Superior temporal gyrus (tissue), 1 donor: ENCODE results near the gene ZNF165.
"Not testable (repeated sequence)": the region's sequence is repeated elsewhere in the genome, so short reads cannot be mapped to it uniquely, and the experiment has no call there.

Experiments used
- DNase-seq: peaks from one replicate; pipeline ENCODE4 v3.0.0-alpha.2; 2016; ENCODE audit errors: extremely low spot score

Gene ZNF165

DNA sequence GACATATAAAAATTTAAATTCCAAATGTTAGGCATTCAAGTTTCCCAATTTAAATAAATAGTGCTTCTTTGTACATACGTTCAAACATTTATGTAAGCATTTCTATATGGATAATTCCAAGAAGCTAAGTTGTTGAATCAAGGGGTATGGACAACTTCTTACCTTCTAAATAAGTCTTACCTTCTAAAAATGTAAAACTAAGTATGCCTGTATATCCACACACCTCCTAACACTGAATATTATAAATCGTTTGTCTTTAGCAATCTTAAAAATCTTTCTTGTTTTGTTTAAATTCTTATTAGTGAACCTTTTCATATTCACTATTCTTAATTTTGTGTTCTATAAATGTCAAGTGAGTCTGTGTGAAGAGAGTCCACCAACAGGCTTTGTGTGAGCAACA, 41.5 kb downstream of the ZNF165 start:
- DNase-seq: no peak

DNA sequence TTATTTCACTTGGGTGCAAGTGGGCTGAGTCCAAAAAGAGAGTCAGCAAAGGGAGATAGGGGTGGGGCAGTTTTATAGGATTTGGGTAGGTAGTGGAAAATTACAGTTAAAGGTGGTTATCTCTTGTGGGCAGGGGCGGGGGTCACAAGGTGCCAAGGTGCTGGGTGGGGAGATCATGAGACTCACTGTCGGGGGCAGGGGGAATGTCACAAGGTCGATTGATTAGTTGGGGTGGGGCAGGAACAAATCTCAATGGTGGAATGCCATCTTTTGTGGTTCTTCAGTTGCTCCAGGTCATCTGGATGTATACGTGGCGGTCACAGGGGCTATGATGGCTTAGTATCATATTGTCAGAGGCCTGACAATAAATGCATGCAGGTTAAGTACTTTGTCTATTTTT, 41.9 kb downstream of the ZNF165 start:
- not testable (repeated sequence) for DNase-seq

DNA sequence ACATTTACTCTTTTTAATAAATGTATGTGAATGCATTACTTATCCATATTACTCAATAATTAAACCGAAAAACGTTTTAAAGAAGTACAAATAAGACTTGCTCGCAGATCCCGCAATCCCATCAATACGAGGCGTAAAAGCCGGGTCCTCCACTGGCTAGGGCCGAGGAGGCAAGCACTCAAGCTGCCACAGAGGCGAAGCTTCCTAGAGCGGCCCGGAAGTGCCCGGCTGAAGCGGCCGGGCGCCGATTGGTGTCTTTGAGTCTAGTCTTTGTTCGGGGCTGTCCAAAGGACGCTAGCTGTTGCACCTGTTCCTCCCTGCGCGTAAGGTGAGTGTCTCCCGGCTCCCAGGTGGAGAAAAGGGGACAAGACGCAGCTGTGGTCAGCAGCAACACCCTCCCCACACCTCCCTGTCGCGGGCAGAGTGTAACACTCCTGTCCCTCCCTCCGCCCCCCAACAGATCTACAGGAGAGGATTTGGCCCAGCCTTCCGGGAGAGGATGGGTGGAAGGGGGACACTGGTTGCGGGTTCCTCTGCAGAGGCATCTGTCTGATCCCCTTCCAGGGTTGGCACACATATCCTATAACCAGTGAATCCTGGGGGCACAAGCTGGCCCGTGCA, 44.1 kb downstream of the ZNF165 start, which contains the start of gene ZSCAN16:
Gene ZSCAN16 (plus strand): TSS at position 260 of the 621 bp plus-strand sequence. CDS start 835 bp downstream, outside the sequence.
- peak; percentile 90 for DNase-seq

DNA sequence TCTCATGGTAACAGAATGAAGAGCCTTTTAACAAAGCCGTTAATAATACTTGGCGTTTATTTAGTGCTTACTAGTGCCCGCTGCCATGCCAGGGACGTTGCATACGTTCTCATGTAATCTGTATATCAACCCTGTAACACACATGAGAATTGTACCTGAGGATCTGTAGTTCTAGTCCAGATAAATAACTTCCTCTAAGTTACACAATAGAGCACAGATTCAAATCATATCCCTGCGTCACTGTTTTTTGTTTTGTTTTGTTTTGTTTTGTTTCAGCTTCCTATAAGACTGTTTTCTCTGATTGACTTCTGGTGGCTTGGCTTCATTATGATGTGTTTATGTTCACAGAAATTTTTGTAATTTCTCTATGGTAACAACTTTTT, 44.6 kb downstream of the ZNF165 start:
- no peak for DNase-seq

DNA sequence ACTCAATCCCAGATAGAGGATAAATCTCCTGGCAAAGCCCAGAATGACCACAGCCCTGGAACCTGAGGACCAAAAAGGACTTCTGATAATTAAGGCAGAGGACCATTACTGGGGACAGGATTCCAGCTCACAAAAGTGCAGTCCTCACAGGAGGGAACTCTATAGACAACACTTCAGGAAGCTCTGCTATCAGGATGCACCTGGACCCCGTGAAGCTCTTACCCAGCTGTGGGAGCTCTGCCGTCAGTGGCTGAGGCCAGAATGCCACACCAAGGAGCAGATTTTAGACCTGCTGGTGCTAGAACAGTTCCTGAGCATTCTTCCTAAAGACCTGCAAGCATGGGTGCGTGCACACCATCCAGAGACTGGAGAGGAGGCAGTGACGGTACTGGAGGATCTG, 45.0 kb downstream of the ZNF165 start:
- no peak for DNase-seq

DNA sequence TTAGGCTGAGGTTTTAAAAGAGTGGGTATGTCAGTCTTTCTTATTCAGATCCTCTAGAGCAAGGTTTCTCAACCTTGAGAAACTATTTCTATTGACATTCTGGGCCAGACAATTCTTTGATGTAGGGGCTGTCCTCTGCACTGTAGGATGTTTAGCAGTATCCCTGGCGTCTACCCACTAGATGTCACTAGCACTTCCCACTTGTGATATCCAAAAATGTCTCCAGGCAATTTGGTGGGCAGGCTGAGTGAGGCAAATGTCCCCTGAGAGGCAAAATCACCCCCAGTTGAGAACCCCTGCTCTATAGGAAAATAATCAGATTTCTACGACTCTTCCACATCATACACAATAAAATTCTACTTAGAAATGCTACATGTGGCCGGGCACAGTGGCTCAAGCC, 53.6 kb downstream of the ZNF165 start:
- peak; percentile 49 for DNase-seq

DNA sequence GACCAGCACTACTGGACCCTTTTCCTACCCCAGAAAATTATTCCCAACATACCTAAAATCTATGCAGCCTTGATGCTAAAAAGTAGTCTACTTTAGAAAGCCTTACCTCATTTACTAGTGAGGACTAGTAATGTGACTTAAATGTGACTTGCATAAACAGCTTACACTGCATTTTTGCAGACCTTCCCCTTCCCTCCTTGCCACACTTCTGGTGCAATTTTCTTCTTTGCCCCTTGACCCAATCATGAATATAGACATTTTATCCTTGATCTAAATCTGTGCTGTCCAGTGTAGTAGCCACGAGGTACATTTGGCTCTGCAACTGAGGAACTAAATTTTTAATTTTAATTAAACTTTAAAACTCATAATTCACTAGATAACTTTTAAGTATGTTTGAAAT, 54.3 kb downstream of the ZNF165 start:
- no peak for DNase-seq

DNA sequence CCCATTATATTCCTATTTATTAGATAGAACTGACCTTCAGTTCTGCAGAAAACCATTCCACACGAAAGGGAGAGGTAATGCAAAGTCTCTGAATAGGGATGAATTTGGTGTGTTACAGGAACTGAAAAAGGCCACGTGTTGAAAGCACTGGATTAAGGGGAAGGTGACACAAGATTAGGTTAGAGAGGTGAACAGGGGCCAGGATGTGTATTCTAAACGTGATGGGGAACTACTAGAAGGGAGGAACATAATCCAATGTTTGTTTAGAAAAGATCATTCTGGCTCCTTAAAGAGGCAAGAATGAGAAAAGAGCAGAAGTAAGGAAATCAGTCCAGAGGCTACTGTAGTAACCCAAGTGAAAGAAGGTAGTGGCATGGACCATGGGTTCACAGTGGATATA, 55.0 kb downstream of the ZNF165 start:
- DNase-seq: no peak

DNA sequence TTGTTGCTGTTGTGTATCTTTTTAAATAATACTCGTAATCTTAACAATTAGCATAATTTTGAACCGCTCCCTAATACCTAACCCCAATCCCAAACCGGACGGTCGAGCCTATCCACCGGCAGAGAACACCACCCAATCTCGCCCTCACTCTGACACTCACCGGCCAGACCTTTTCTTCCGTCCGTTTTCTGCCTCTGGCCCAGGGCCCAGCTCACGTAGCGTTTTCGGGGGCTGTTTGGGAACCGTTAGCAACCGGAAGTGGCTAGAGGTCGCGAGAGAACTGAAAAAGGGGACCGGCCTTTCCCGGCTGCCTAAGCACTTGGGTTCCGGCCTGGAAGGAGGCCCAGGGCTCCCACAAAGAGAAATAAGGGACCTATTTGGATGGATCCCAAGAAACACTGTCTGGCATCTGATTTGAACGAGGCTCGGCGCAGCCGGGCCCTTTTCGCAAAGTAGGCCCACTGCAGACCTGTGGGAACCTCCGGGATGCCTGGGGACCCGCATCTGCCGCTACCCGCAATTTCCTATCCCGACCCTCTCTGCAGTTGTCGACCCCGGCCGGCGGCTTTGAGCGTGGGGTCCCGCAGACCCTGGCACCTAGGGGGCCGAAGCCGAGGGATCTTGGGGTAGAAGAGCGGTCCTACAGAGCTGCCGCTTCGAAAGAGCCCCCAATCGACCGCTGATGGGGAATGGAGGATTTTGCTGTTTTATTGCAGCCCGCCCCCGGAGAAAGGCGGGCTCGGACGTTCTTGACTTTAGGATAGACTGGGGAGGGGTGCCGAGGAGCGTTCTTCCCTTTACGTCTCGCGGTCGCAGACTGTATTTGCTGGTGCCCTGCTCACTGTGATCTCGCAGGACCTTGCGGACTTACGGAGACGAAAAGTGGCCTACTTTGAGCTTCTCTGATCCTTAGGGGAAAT, 56.5 kb downstream of the ZNF165 start:
- DNase-seq: peak; percentile 95

DNA sequence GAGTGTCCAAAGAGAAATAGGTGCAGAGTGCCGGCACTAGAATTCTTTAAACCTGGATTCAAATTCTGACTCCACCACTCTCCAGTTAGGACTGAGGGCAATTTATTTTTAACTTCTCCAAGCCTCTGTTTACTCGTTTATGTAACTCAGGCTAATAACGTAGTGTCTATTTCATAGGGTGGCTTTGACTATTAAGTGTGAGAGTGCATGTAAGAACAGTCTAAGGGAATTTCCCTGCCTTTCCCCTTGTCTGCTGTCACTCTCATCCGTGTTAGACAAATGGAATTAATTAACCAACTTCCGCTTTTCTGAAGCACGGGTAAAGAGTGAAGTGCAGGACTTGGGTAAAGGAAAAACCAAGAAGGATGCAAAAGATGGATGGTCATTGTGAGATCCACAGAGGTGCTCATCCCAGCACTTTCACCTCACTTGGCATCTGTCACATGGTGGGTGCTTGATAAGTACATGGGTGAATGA, 57.2 kb downstream of the ZNF165 start:
- DNase-seq: no peak
